Prostate gland (tissue), 2 donors: ENCODE measurements around the gene RPL35.

ENCODE experiments used
- POLR2A ChIP-seq: fragments of 450-650 bp; IDR thresholded peaks from one replicate; pipeline ENCODE4 v1.6.1; 2016; ENCODE audit warnings: antibody characterized with exemption, mild to moderate bottlenecking
- TF ChIP-seq, protein P1 (sequence below), 4 experiments: fragments of 200-600 bp in 2 of 4; fragments of 450-650 bp in 2 of 4; sonication (generic) in 2 of 4; IDR thresholded peaks; 1 replicate in 3 of 4; 2 replicates in 1 of 4; pipeline ENCODE4 v1.5.1; 2016 to 2019; ENCODE audit warnings: antibody characterized with exemption in 4 of 4, mild to moderate bottlenecking in 2 of 4, moderate library complexity in 2 of 4

- TF ChIP-seq, protein P1, sequence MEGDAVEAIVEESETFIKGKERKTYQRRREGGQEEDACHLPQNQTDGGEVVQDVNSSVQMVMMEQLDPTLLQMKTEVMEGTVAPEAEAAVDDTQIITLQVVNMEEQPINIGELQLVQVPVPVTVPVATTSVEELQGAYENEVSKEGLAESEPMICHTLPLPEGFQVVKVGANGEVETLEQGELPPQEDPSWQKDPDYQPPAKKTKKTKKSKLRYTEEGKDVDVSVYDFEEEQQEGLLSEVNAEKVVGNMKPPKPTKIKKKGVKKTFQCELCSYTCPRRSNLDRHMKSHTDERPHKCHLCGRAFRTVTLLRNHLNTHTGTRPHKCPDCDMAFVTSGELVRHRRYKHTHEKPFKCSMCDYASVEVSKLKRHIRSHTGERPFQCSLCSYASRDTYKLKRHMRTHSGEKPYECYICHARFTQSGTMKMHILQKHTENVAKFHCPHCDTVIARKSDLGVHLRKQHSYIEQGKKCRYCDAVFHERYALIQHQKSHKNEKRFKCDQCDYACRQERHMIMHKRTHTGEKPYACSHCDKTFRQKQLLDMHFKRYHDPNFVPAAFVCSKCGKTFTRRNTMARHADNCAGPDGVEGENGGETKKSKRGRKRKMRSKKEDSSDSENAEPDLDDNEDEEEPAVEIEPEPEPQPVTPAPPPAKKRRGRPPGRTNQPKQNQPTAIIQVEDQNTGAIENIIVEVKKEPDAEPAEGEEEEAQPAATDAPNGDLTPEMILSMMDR (IDR thresholded peaks at IDR 0.05) = no peak
- TF ChIP-seq POLR2A = no peak
Observed at GRCh38 chr9:124841075-124841821, 20.5 kb downstream of the RPL35 start.
